ENCODE measurements around the gene TRAF3.

TRAF3 gene

GRCh38 chr14:102949062-102949800 lies 172.0 kb downstream of the TRAF3 start:
- Histone ChIP-seq H3K9me2 (ENCODE audit: low read depth, low read length) (no peaks in the 10 kb centered on the region), H3K4me2 (ENCODE audit: low read length) (peak overlapping the region; percentile 40), H3K79me2 (ENCODE audit: insufficient read depth, low read length) (no peaks in the 10 kb centered on the region), H3K4me3 (ENCODE audit: low read depth, low read length, poor library complexity, severe bottlenecking) (peak overlapping the region; percentile 4), H2AFZ (ENCODE audit: low read length) (no peak overlapping the region), H3K9me3 (ENCODE audit: low read length) (no peaks in the 10 kb centered on the region), H3K27me3 (ENCODE audit: insufficient read depth, low read length) (no peaks in the 10 kb centered on the region), H3F3A (ENCODE audit: insufficient read depth, low read length) (no peaks in the 10 kb centered on the region), H3K9ac (ENCODE audit: low read length) (peak overlapping the region; percentile 56), H4K20me1 (ENCODE audit: insufficient read depth, low read length) (no peaks in the 10 kb centered on the region), H3K4me1 (ENCODE audit: insufficient read depth, low read length, severe bottlenecking) (peaks cover 82% of the 10 kb centered on the region), H3K36me3 (ENCODE audit: insufficient read depth, low read length) (no peaks in the 10 kb centered on the region; the same call in 1 of the 2 replicates), H3K27ac (ENCODE audit: low read depth, low read length, poor library complexity, severe bottlenecking) (peak overlapping the region; percentile 97)
- no peak for TF ChIP-seq EZH2 (IDR thresholded peaks at IDR 0.05; ENCODE audit: borderline replicate concordance, low read length)
- TF ChIP-seq, protein P1, sequence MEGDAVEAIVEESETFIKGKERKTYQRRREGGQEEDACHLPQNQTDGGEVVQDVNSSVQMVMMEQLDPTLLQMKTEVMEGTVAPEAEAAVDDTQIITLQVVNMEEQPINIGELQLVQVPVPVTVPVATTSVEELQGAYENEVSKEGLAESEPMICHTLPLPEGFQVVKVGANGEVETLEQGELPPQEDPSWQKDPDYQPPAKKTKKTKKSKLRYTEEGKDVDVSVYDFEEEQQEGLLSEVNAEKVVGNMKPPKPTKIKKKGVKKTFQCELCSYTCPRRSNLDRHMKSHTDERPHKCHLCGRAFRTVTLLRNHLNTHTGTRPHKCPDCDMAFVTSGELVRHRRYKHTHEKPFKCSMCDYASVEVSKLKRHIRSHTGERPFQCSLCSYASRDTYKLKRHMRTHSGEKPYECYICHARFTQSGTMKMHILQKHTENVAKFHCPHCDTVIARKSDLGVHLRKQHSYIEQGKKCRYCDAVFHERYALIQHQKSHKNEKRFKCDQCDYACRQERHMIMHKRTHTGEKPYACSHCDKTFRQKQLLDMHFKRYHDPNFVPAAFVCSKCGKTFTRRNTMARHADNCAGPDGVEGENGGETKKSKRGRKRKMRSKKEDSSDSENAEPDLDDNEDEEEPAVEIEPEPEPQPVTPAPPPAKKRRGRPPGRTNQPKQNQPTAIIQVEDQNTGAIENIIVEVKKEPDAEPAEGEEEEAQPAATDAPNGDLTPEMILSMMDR (IDR thresholded peaks at IDR 0.05; ENCODE audit: low read length): no peak

- H4K20me1 ChIP-seq (ENCODE audit: insufficient read depth, low read length): no peaks in the 10 kb centered on the region
These were observed 172.7 kb downstream of the TRAF3 start for GRCh38 chr14:102949801-102950451.

GRCh38 chr14:102951034-102951433 lies 173.8 kb downstream of the TRAF3 start:
- no peak overlapping the region for H3K4me3 ChIP-seq (ENCODE audit: low read depth, low read length, poor library complexity, severe bottlenecking)
- no peak overlapping the region for H2AFZ ChIP-seq (ENCODE audit: low read length)
- H3K4me2 ChIP-seq (ENCODE audit: low read length): no peak overlapping the region
- H3K27ac ChIP-seq (ENCODE audit: low read depth, low read length, poor library complexity, severe bottlenecking): peak overlapping the region; percentile 97
- no peaks in the 10 kb centered on the region for H3K9me2 ChIP-seq (ENCODE audit: low read depth, low read length)
- H3K79me2 ChIP-seq (ENCODE audit: insufficient read depth, low read length): no peaks in the 10 kb centered on the region
- no peaks in the 10 kb centered on the region for H3F3A ChIP-seq (ENCODE audit: insufficient read depth, low read length)
- H3K9ac ChIP-seq (ENCODE audit: low read length): no peak overlapping the region
- H3K4me1 ChIP-seq (ENCODE audit: insufficient read depth, low read length, severe bottlenecking): peaks cover 91% of the 10 kb centered on the region
- H3K36me3 ChIP-seq (ENCODE audit: insufficient read depth, low read length): no peaks in the 10 kb centered on the region; the same call in 1 of the 2 replicates
- no peaks in the 10 kb centered on the region for H4K20me1 ChIP-seq (ENCODE audit: insufficient read depth, low read length)
- no peaks in the 10 kb centered on the region for H3K9me3 ChIP-seq (ENCODE audit: low read length)
- TF ChIP-seq EZH2 (IDR thresholded peaks at IDR 0.05; ENCODE audit: borderline replicate concordance, low read length): no peak
- TF ChIP-seq, protein P1 (IDR thresholded peaks at IDR 0.05; ENCODE audit: low read length): no peak
- no peaks in the 10 kb centered on the region for H3K27me3 ChIP-seq (ENCODE audit: insufficient read depth, low read length)

More at GRCh38 chr14:102949801-102950451, 172.7 kb downstream of the TRAF3 start:
- Histone ChIP-seq H3K9me2 (ENCODE audit: low read depth, low read length) (no peaks in the 10 kb centered on the region), H3K36me3 (ENCODE audit: insufficient read depth, low read length) (no peaks in the 10 kb centered on the region; the same call in 1 of the 2 replicates), H3K9me3 (ENCODE audit: low read length) (no peaks in the 10 kb centered on the region), H3K27me3 (ENCODE audit: insufficient read depth, low read length) (no peaks in the 10 kb centered on the region), H3F3A (ENCODE audit: insufficient read depth, low read length) (no peaks in the 10 kb centered on the region), H3K79me2 (ENCODE audit: insufficient read depth, low read length) (no peaks in the 10 kb centered on the region), H3K4me2 (ENCODE audit: low read length) (peak overlapping the region; percentile 40), H2AFZ (ENCODE audit: low read length) (no peak overlapping the region), H3K9ac (ENCODE audit: low read length) (peak overlapping the region; percentile 56), H3K4me1 (ENCODE audit: insufficient read depth, low read length, severe bottlenecking) (peaks cover 89% of the 10 kb centered on the region), H3K4me3 (ENCODE audit: low read depth, low read length, poor library complexity, severe bottlenecking) (peak overlapping the region; percentile 1), H3K27ac (ENCODE audit: low read depth, low read length, poor library complexity, severe bottlenecking) (peak overlapping the region; percentile 97)
- TF ChIP-seq EZH2 (IDR thresholded peaks at IDR 0.05; ENCODE audit: borderline replicate concordance, low read length): no peak
- TF ChIP-seq, protein P1 (IDR thresholded peaks at IDR 0.05; ENCODE audit: low read length): no peak

Data from OCI-LY1 (cell line).